ENCODE results near the gene CAMLG. TPM values are rescaled to one million over a fixed set of nuclear protein-coding genes. Genes with fewer than 3 reads are reported as not detected.

The CAMLG gene
- total RNA-seq, 3 donors from 2014 or later (not counting 1 experiment from before 2014, with no cell fraction given): 23.5 to 35.9 (median 34.6) TPM

Other genes starting within 250 kb of the CAMLG start
- gene JADE2, start 212.9 kb upstream of the CAMLG start, total RNA-seq: 100 to 1,000 TPM; 130 to 174 (median 173) TPM
- gene SAR1B, start 105.7 kb upstream of the CAMLG start, total RNA-seq: 10 to 100 TPM; 36.2 to 50.2 (median 41.2) TPM
- 10 to 100 TPM; 20.9 to 26.1 (median 25.0) TPM for gene SEC24A, start 89.8 kb upstream of the CAMLG start, total RNA-seq
- gene DDX46, start 20.2 kb downstream of the CAMLG start, total RNA-seq: 10 to 100 TPM; 61.4 to 74.8 (median 67.2) TPM
- 10 to 100 TPM; 42.7 to 49.8 (median 44.7) TPM for gene C5orf24, start 107.4 kb downstream of the CAMLG start, total RNA-seq
- 10 to 100 TPM; 36.6 to 48.3 (median 47.8) TPM for gene TXNDC15, start 135.8 kb downstream of the CAMLG start, total RNA-seq
- gene PCBD2, start 166.6 kb downstream of the CAMLG start, total RNA-seq: 10 to 100 TPM in 1 of 3 donors, 1 to 10 TPM in 2; 7.6 to 11.5 (median 7.7) TPM
- gene CATSPER3, start 229.4 kb downstream of the CAMLG start, total RNA-seq: under 1 TPM; 0.31 to 0.79 (median 0.55) TPM

Data from natural killer cell (primary cell).